Left ventricle myocardium inferior (tissue), 1 donor: Measurements from ENCODE around the gene EDIL3. TPM values are rescaled to one million over a fixed set of nuclear protein-coding genes. Genes with fewer than 3 reads are reported as not detected.

Experiments used
- DNase-seq: peaks from one replicate; pipeline ENCODE4 v3.0.0-alpha.2; 2020
- H3K27ac ChIP-seq: fragments of 200-600 bp; replicated peaks from 2 replicates; pipeline ENCODE4 v1.8.0; 2021
- H3K27me3 ChIP-seq: fragments of 200-600 bp; 2 replicates; pipeline ENCODE4 v1.8.0; 2021; ENCODE audit warnings: low read depth
- H3K36me3 ChIP-seq: fragments of 200-600 bp; 2 replicates; pipeline ENCODE4 v1.8.0; 2021
- H3K4me1 ChIP-seq: fragments of 200-600 bp; 2 replicates; pipeline ENCODE4 v1.8.0; 2021
- H3K4me3 ChIP-seq: fragments of 200-600 bp; 2 replicates; pipeline ENCODE4 v1.8.0; 2021; ENCODE audit warnings: mild to moderate bottlenecking, moderate library complexity
- H3K9me3 ChIP-seq: fragments of 200-600 bp; replicated peaks from 2 replicates; pipeline ENCODE4 v1.8.0; 2021
- CTCF ChIP-seq: fragments of 200-600 bp; IDR thresholded peaks from 2 replicates; pipeline ENCODE4 v1.8.0; 2021; ENCODE audit warnings: antibody characterized with exemption, mild to moderate bottlenecking, borderline replicate concordance
- intact Hi-C: fragments of 100-400 bp; cut with micrococcal nuclease; formaldehyde crosslinking; loops from one replicate; pipeline ENCODE4 v1.11.0; 2022
- total RNA-seq: library from RNA; stranded (reverse); fragmentation: NEBNext Ultra II Directional; extraction: Animal tissue kit (Norgen Biotek cat#: 25700); gene quantifications from one replicate; pipeline ENCODE4 v1.2.1, GENCODE V29; 2021
- donor health status: DM: no; HTN: yes; CAD: no; lungs with severe emphysema.

EDIL3 gene
- total RNA-seq, 1 donor from 2014 or later, result 3.5 TPM

DNA sequence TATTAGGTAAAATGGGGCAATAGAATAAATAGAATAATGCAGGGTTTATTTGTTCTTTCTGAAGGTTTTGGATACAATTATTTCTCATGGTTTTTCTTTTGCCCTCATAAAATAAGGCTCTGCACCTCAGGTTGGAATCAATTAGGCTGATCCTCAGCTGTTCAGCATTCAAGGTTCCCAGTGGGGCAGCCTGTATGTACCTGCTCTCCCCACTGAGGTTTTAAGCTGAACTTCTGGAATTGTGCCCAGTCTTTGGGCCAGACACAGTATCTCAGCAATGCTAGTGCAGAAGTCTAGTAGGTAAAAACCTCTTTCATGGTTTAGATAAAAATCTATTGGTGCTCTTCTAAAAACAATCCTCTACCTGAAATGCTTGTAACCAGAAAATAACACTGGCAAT, 98.0 kb downstream of the EDIL3 start:
- no peak overlapping the region for H3K27ac ChIP-seq
- H3K4me3 ChIP-seq, result no peak overlapping the region
- no peaks in the 10 kb centered on the region for H3K9me3 ChIP-seq
- intact Hi-C loops, result no loop called here
- no peaks in the 10 kb centered on the region for H3K36me3 ChIP-seq
- no peaks in the 10 kb centered on the region for H3K27me3 ChIP-seq
- peaks cover 14% of the 10 kb centered on the region for H3K4me1 ChIP-seq
- TF ChIP-seq CTCF, result no peak
- no peak for DNase-seq

- no peaks in the 10 kb centered on the region for H3K36me3 ChIP-seq
- no peak for TF ChIP-seq CTCF
- peaks cover 14% of the 10 kb centered on the region for H3K4me1 ChIP-seq
- DNase-seq, result no peak
- intact Hi-C loops, result no loop called here
- H3K27ac ChIP-seq, result no peak overlapping the region
- no peaks in the 10 kb centered on the region for H3K9me3 ChIP-seq
- H3K27me3 ChIP-seq, result no peaks in the 10 kb centered on the region
- no peak overlapping the region for H3K4me3 ChIP-seq
Measured at GRCh38 chr5:84285641-84286637, 98.7 kb downstream of the EDIL3 start.

GRCh38 chr5:84281383-84281782, 103.3 kb downstream of the EDIL3 start:
- intact Hi-C loops, result no loop called here
- TF ChIP-seq CTCF, result no peak

DNA sequence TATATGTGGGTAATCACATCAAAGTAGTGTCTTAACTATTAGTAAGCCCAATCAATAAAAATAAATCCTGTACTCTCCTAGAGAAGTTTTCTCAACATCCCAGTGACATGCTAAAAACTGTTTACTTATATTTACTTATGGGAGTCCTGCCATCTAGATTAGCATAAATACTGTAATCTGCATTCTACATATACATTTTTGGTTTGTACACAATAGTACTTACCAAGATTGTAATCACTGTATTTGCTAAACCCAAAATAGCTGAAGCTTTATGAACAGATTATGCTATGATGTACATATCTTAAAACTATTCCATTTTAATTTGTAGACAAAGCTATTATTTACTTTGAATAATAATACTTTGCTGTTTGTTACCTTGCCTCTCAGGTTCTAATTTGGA, 105.4 kb downstream of the EDIL3 start:
- H3K36me3 ChIP-seq, result no peaks in the 10 kb centered on the region
- no peak overlapping the region for H3K4me3 ChIP-seq
- TF ChIP-seq CTCF, result no peak
- no peaks in the 10 kb centered on the region for H3K27me3 ChIP-seq
- no peaks in the 10 kb centered on the region for H3K9me3 ChIP-seq
- intact Hi-C loops, result loop anchor here (10.0 kb wide), 1 partner anchor 106 kb away; the partner anchor contains the start of gene EDIL3
- no peak for DNase-seq
- H3K27ac ChIP-seq, result no peak overlapping the region
- peaks cover 9% of the 10 kb centered on the region for H3K4me1 ChIP-seq

More at GRCh38 chr5:84281383-84281782, 103.3 kb downstream of the EDIL3 start:
- no peak overlapping the region for H3K27ac ChIP-seq
- no peaks in the 10 kb centered on the region for H3K27me3 ChIP-seq
- H3K4me1 ChIP-seq, result peaks cover 17% of the 10 kb centered on the region
- no peaks in the 10 kb centered on the region for H3K9me3 ChIP-seq
- DNase-seq, result no peak
- H3K4me3 ChIP-seq, result no peak overlapping the region
- no peaks in the 10 kb centered on the region for H3K36me3 ChIP-seq

DNA sequence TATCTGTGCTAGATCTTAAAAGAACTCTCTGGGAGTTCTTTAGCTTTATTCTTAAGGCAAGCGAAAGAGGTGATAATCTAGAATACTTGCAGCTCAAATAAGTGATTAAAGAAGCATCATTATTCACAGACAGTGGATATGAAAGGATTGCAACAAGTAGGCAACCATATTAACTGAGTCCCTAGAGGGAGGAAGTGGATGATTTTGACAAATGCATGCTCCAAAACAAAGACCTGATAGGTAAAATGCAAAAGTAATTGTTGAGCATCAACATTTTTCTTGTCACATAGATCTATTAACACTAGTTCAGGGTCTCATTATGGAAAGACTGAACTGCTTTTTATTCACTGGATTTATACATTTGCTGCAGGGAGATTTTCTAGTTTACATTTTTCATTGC, 109.1 kb downstream of the EDIL3 start:
- H3K27me3 ChIP-seq, result no peaks in the 10 kb centered on the region
- no peaks in the 10 kb centered on the region for H3K36me3 ChIP-seq
- no peak for TF ChIP-seq CTCF
- DNase-seq, result no peak
- no peak overlapping the region for H3K4me3 ChIP-seq
- peaks cover 9% of the 10 kb centered on the region for H3K4me1 ChIP-seq
- no peaks in the 10 kb centered on the region for H3K9me3 ChIP-seq
- intact Hi-C loops, result loop anchor here (10.0 kb wide), 1 partner anchor 109 kb away; the partner anchor contains the start of gene EDIL3
- no peak overlapping the region for H3K27ac ChIP-seq
